HG02763 (cell line): ENCODE measurements around the gene ANGPTL8.

Experiments used
- ATAC-seq: cut with Tn5 transposase; IDR thresholded peaks from one replicate; pipeline ENCODE4 v1.9.1; 2021; ENCODE audit warnings: mild to moderate bottlenecking, moderate library complexity; ENCODE audit not compliant: unreplicated experiment

The ANGPTL8 gene

GRCh38 chr19:11234486-11235075, 4.8 kb upstream of the ANGPTL8 start:
- no peak for ATAC-seq

GRCh38 chr19:11236324-11237301, 2.8 kb upstream of the ANGPTL8 start:
- ATAC-seq: no peak

- no peak for ATAC-seq
Measured at GRCh38 chr19:11237321-11237720, 2.1 kb upstream of the ANGPTL8 start.

- ATAC-seq: no peak
Measured at GRCh38 chr19:11238041-11238440, 1.4 kb upstream of the ANGPTL8 start.

GRCh38 chr19:11238781-11239376, 540 bp upstream of the ANGPTL8 start:
- no peak for ATAC-seq

- no peak for ATAC-seq
Measured at GRCh38 chr19:11240008-11240444, 607 bp downstream of the ANGPTL8 start.

- ATAC-seq: no peak
Measured at GRCh38 chr19:11242025-11242424, 2.6 kb downstream of the ANGPTL8 start.

GRCh38 chr19:11242864-11243797, 3.7 kb downstream of the ANGPTL8 start:
- peak; percentile 68 for ATAC-seq

- ATAC-seq: no peak
Measured at GRCh38 chr19:11243798-11244169, 4.4 kb downstream of the ANGPTL8 start.

- no peak for ATAC-seq
Measured at GRCh38 chr19:11244846-11245589, 5.6 kb downstream of the ANGPTL8 start.

- ATAC-seq: no peak
Measured at GRCh38 chr19:11246941-11247340, 7.5 kb downstream of the ANGPTL8 start.

GRCh38 chr19:11247391-11247790, 8.0 kb downstream of the ANGPTL8 start:
- no peak for ATAC-seq

GRCh38 chr19:11247934-11248333, 8.5 kb downstream of the ANGPTL8 start:
- no peak for ATAC-seq

- no peak for ATAC-seq
Measured at GRCh38 chr19:11248852-11249251, 9.4 kb downstream of the ANGPTL8 start.

GRCh38 chr19:11251217-11251616, 11.8 kb downstream of the ANGPTL8 start:
- ATAC-seq: no peak

GRCh38 chr19:11251650-11252314, 12.4 kb downstream of the ANGPTL8 start:
- ATAC-seq: no peak

- no peak for ATAC-seq
Measured at GRCh38 chr19:11252665-11253355, 13.4 kb downstream of the ANGPTL8 start.

GRCh38 chr19:11254666-11255065, 15.2 kb downstream of the ANGPTL8 start:
- ATAC-seq: no peak

GRCh38 chr19:11256189-11256588, 16.8 kb downstream of the ANGPTL8 start:
- ATAC-seq: no peak
